GM12873 (cell line): ENCODE data around the gene HTR3A.

Experiments
- CTCF ChIP-seq: IDR thresholded peaks from 2 replicates; pipeline ENCODE4 v1.5.1; 2012; ENCODE audit warnings: low read depth, mild to moderate bottlenecking, moderate library complexity, low read length, control low read depth; ENCODE audit not compliant: insufficient read depth; ENCODE audit errors: missing control alignments

Gene HTR3A

GRCh38 chr11:114025329-114025907 lies 50.5 kb downstream of the HTR3A start:
- no peak for TF ChIP-seq CTCF

GRCh38 chr11:114026355-114026754 lies 51.4 kb downstream of the HTR3A start:
- TF ChIP-seq CTCF = peak; percentile 13

- TF ChIP-seq CTCF = no peak
Measured at GRCh38 chr11:114027391-114027790, 52.5 kb downstream of the HTR3A start.

- no peak for TF ChIP-seq CTCF
Measured at GRCh38 chr11:114027926-114028325, 53.0 kb downstream of the HTR3A start.

GRCh38 chr11:114031246-114031966 lies 56.5 kb downstream of the HTR3A start:
- TF ChIP-seq CTCF = no peak

GRCh38 chr11:114031967-114032320 lies 57.0 kb downstream of the HTR3A start:
- TF ChIP-seq CTCF = no peak

- TF ChIP-seq CTCF = no peak
Measured at GRCh38 chr11:114033066-114033465, 58.2 kb downstream of the HTR3A start.
